B cell (primary cell): ENCODE data around the gene CCNI. TPM values are rescaled to one million over a fixed set of nuclear protein-coding genes. Genes with fewer than 3 reads are reported as not detected.

Source experiments
- ATAC-seq: fragments of 200-7000 bp; cut with Tn5 transposase; one replicate; pipeline ENCODE4 v1.10.0; 2021; ENCODE audit warnings: low read depth, mild to moderate bottlenecking, moderate number of reproducible peaks, moderate library complexity
- CTCF ChIA-PET: fragments of 350-600 bp; sonication (Branson Sonifier 250); formaldehyde crosslinking; loops from one replicate; lab custom pipeline; 2021; ENCODE audit warnings: antibody characterized with exemption, inconsistent platforms; lab: Charles Lee
- POLR2A ChIA-PET: fragments of 350-600 bp; sonication (Branson Sonifier 250); formaldehyde crosslinking; loops from one replicate; lab custom pipeline; 2021; ENCODE audit warnings: antibody characterized with exemption; lab: Charles Lee
- DNase-seq: peaks from one replicate; pipeline ENCODE4 v3.0.0; 2013
- H2AFZ ChIP-seq: 2 replicates; pipeline ENCODE4 v1.6.1; 2012; ENCODE audit warnings: mild to moderate bottlenecking, low read depth, low read length; ENCODE audit not compliant: insufficient read depth, poor library complexity, severe bottlenecking
- H3K27ac ChIP-seq, 2 donors: 1 replicate in 1 of 2; 2 replicates in 1 of 2; pipeline ENCODE4 v1.5.1; 2012 to 2013; ENCODE audit warnings: low read length in 2 of 2, mild to moderate bottlenecking in 2 of 2, moderate library complexity in 1 of 2
- H3K27me3 ChIP-seq, 4 experiments: fragments of 200-600 bp in 1 of 4; sonication (generic) in 1 of 4; replicated peaks in 1 of 4; 1 replicate in 2 of 4; 2 replicates in 2 of 4; pipeline versions ENCODE4 v1.6.1 to v1.7.0; 2013 to 2016; ENCODE audit warnings: low read length in 3 of 4, mild to moderate bottlenecking in 2 of 4, mixed read lengths in 1 of 4, moderate library complexity in 1 of 4; ENCODE audit not compliant: insufficient read depth in 4 of 4, control insufficient read depth in 3 of 4; ENCODE audit errors: control extremely low read depth in 1 of 4
- H3K36me3 ChIP-seq, 2 experiments: replicated peaks in 1 of 2; 1 replicate in 1 of 2; 2 replicates in 1 of 2; pipeline versions ENCODE4 v1.6.1 to v1.7.1; 2013; ENCODE audit warnings: low read length in 1 of 2; ENCODE audit not compliant: insufficient read depth in 2 of 2, control insufficient read depth in 1 of 2; ENCODE audit errors: control extremely low read depth in 1 of 2, extremely low read depth in 1 of 2
- H3K4me1 ChIP-seq, 2 donors: fragments of 200-600 bp in 1 of 2; sonication (generic) in 1 of 2; 1 replicate in 1 of 2; 2 replicates in 1 of 2; pipeline versions ENCODE4 v1.5.1 to v1.6.1; 2013 to 2017; ENCODE audit warnings: low read length in 2 of 2; ENCODE audit not compliant: control insufficient read depth in 2 of 2, insufficient read depth in 2 of 2
- H3K4me2 ChIP-seq: replicated peaks from 2 replicates; pipeline ENCODE3; 2012; ENCODE audit warnings: mild to moderate bottlenecking, low read depth, low read length; ENCODE audit not compliant: poor library complexity, severe bottlenecking
- H3K4me3 ChIP-seq, 5 experiments: fragments of 200-600 bp in 1 of 5; sonication (generic) in 1 of 5; 1 replicate in 3 of 5; 2 replicates in 2 of 5; pipeline versions ENCODE4 v1.5.1 to v1.7.0; 2011 to 2016; ENCODE audit warnings: low read length in 4 of 5, mild to moderate bottlenecking in 4 of 5, low read depth in 2 of 5, control low read depth in 1 of 5, moderate library complexity in 1 of 5; ENCODE audit not compliant: insufficient read depth in 1 of 5; ENCODE audit errors: control extremely low read depth in 1 of 5, extremely low read depth in 1 of 5
- H3K79me2 ChIP-seq: fragments of 200-600 bp; sonication (generic); one replicate; pipeline ENCODE4 v1.6.0; 2016; ENCODE audit warnings: low read length; ENCODE audit not compliant: control insufficient read depth, insufficient read depth
- H3K9ac ChIP-seq: fragments of 200-600 bp; sonication (generic); 2 replicates; pipeline ENCODE4 v1.6.1; 2017; ENCODE audit warnings: mild to moderate bottlenecking, low read length, moderate library complexity
- H3K9me3 ChIP-seq, 3 donors: one replicate each; pipeline versions ENCODE4 v1.6.1 to v1.7.1; 2013; ENCODE audit warnings: low read length in 2 of 3; ENCODE audit not compliant: control insufficient read depth in 2 of 3, insufficient read depth in 1 of 3; ENCODE audit errors: control extremely low read depth in 1 of 3
- H4K20me1 ChIP-seq: 2 replicates; pipeline ENCODE4 v1.6.0; 2012; ENCODE audit warnings: mild to moderate bottlenecking, low read length; ENCODE audit not compliant: insufficient read depth, control insufficient read depth, poor library complexity, severe bottlenecking
- H3K27ac Mint-ChIP-seq: one replicate; pipeline ENCODE4 v1.8.0; 2021; ENCODE audit warnings: mixed read lengths
- H3K27me3 Mint-ChIP-seq: one replicate; pipeline ENCODE4 v1.8.0; 2021; ENCODE audit warnings: mixed read lengths
- H3K4me1 Mint-ChIP-seq: one replicate; pipeline ENCODE4 v1.8.0; 2021; ENCODE audit warnings: mixed read lengths
- H3K4me3 Mint-ChIP-seq: one replicate; pipeline ENCODE4 v1.8.0; 2021; ENCODE audit warnings: mixed read lengths
- H3K9me3 Mint-ChIP-seq: one replicate; pipeline ENCODE4 v1.8.0; 2022; ENCODE audit warnings: mixed read lengths; ENCODE audit not compliant: insufficient read depth
- EZH2 ChIP-seq: IDR thresholded peaks from 2 replicates; pipeline ENCODE4 v1.6.1; 2012; ENCODE audit warnings: borderline replicate concordance, low read depth, mild to moderate bottlenecking, moderate library complexity, low read length; ENCODE audit not compliant: insufficient read depth, poor library complexity, severe bottlenecking
- whole genome bisulfite sequencing: methylation state at CpG from one replicate; pipeline ENCODE4 v1.1.5; 2013; ENCODE audit warnings: missing lambda C conversion rate; ENCODE audit not compliant: insufficient coverage; 5-methylcytosine and 5-hydroxymethylcytosine counted together
- intact Hi-C: fragments of 100-400 bp; cut with micrococcal nuclease; formaldehyde crosslinking; loops from one replicate; pipeline ENCODE4 v1.10.0; 2022
- polyA plus RNA-seq: library from polyadenylated mRNA; depleted of rRNA; stranded (reverse); fragments of >200 nt; gene quantifications from 2 replicates; pipeline ENCODE4 v1.2.3, GENCODE V29; 2012
- total RNA-seq, 2 donors: library from RNA; stranded (reverse); fragments of 120-200 nt in 1 of 2; gene quantifications; 1 replicate in 1 of 2; 2 replicates in 1 of 2; pipeline versions ENCODE4 v1.2.3 to v1.2.4, GENCODE V29; 2013 to 2022
- TF ChIP-seq, protein P1 (sequence below): fragments of 200-600 bp; IDR thresholded peaks from one replicate; pipeline ENCODE4 v1.8.0; 2022; ENCODE audit warnings: antibody characterized with exemption, mild to moderate bottlenecking

The CCNI gene
- total and polyA plus RNA-seq, 2 donors (not counting 1 experiment from before 2014, with no cell fraction given), result 95.1 to 314 TPM

DNA sequence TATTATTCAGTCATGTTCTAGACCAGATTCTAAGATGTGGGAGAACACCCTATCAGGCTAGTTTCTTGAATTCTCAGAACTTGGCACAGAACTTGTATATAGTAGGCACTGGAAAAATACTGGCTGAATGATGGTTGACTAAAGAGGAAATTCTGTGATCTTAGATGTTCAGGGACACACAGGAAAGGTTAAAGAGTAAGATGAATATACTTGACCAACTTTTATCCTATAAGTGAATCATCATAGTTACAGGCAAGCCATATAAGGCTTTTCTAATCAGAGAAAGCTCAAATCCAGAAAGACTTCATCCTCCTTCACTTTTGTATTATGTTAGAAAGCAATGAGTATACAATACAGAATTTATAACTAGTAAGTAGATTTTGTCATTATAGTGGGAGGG is 72.4 kb downstream of the CCNI start:
- Histone ChIP-seq H2AFZ (no peak overlapping the region), H4K20me1 (no peaks in the 10 kb centered on the region), H3K27ac (no peak overlapping the region), H3K9ac (no peak overlapping the region), H3K4me1 (peaks cover 4 to 6% of the 10 kb centered on the region in 2 donors), H3K9me3 (no peaks in the 10 kb centered on the region), H3K4me3 (no peak overlapping the region), H3K27me3 (no peaks in the 10 kb centered on the region), H3K79me2 (no peaks in the 10 kb centered on the region), H3K36me3 (peaks cover 2 to 5% of the 10 kb centered on the region in 2 experiments), H3K4me2 (no peak overlapping the region)
- Mint-ChIP-seq H3K27ac (no peak overlapping the region), H3K27me3 (no peaks in the 10 kb centered on the region), H3K4me1 (peaks cover 6% of the 10 kb centered on the region), H3K9me3 (no peaks in the 10 kb centered on the region), H3K4me3 (no peak overlapping the region)
- ATAC-seq (no peak), DNase-seq (no peak)
- ChIA-PET CTCF (no interaction called here), POLR2A (no interaction called here)
- TF ChIP-seq, protein P1, sequence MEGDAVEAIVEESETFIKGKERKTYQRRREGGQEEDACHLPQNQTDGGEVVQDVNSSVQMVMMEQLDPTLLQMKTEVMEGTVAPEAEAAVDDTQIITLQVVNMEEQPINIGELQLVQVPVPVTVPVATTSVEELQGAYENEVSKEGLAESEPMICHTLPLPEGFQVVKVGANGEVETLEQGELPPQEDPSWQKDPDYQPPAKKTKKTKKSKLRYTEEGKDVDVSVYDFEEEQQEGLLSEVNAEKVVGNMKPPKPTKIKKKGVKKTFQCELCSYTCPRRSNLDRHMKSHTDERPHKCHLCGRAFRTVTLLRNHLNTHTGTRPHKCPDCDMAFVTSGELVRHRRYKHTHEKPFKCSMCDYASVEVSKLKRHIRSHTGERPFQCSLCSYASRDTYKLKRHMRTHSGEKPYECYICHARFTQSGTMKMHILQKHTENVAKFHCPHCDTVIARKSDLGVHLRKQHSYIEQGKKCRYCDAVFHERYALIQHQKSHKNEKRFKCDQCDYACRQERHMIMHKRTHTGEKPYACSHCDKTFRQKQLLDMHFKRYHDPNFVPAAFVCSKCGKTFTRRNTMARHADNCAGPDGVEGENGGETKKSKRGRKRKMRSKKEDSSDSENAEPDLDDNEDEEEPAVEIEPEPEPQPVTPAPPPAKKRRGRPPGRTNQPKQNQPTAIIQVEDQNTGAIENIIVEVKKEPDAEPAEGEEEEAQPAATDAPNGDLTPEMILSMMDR, result no peak
- TF ChIP-seq EZH2, result no peak
- intact Hi-C loops, result no loop called here

DNA sequence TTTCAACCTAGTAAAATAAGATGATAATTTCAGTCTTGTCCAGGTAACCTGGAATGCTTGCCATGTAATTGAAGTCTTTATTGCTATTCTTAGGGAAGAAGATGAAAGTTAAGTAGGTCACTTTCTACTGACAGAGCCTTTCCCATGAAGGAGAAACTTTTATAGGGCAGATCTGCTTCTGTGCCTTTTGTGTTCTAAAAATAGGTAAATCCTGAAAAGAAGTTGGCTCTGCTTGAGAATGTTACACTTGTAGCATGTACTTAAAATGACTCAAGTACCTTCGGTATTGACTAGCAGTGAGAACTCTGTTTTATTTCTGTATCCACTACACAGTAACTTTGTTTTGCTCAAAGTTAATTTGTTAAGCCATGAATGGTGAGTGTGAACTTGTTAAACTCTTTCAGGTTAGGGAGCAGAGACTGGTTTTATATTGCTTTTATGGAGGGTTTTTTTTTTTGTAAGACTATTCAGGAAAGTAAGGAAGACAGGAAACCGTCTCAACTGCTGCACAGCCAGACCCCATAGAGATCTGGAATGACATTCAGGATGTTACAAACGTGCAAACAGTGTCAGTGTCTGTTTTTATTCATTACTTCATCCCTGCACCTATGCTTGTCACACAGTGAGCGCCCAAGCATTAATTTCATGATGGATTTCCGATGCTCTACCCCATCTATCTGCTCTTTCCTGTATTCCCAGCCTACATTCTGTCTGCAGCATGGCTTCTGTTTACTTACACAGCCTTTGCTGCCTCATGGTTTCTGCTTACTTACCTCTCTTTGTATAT is 73.3 kb downstream of the CCNI start:
- Histone ChIP-seq H3K9ac (no peak overlapping the region), H3K36me3 (peaks cover 3 to 9% of the 10 kb centered on the region in 2 experiments), H3K4me3 (no peak overlapping the region), H3K4me1 (no peaks in the 10 kb centered on the region), H3K4me2 (no peak overlapping the region), H4K20me1 (no peaks in the 10 kb centered on the region), H3K27ac (no peak overlapping the region), H3K9me3 (no peaks in the 10 kb centered on the region), H3K79me2 (no peaks in the 10 kb centered on the region), H2AFZ (no peak overlapping the region), H3K27me3 (no peaks in the 10 kb centered on the region)
- CTCF ChIA-PET, result no interaction called here
- intact Hi-C loops, result no loop called here
- Mint-ChIP-seq H3K4me3 (no peak overlapping the region), H3K9me3 (no peaks in the 10 kb centered on the region), H3K27ac (no peak overlapping the region), H3K4me1 (no peaks in the 10 kb centered on the region), H3K27me3 (no peaks in the 10 kb centered on the region)
- 88% methylated on average over 4 of the region's 5 CpGs for WGBS
- TF ChIP-seq, protein P1, result no peak
- no peak for TF ChIP-seq EZH2
- ATAC-seq (no peak), DNase-seq (no peak)
- POLR2A ChIA-PET, result no interaction called here
